B cell (primary cell): ENCODE results near the gene PACSIN2. TPM values are rescaled to one million over a fixed set of nuclear protein-coding genes. Genes with fewer than 3 reads are reported as not detected.

Experiments used
- ATAC-seq: fragments of 200-7000 bp; cut with Tn5 transposase; one replicate; pipeline ENCODE4 v1.10.0; 2021; ENCODE audit warnings: low read depth, mild to moderate bottlenecking, moderate number of reproducible peaks, moderate library complexity
- CTCF ChIA-PET: fragments of 350-600 bp; sonication (Branson Sonifier 250); formaldehyde crosslinking; loops from one replicate; lab custom pipeline; 2021; ENCODE audit warnings: antibody characterized with exemption, inconsistent platforms; lab: Charles Lee
- POLR2A ChIA-PET: fragments of 350-600 bp; sonication (Branson Sonifier 250); formaldehyde crosslinking; loops from one replicate; lab custom pipeline; 2021; ENCODE audit warnings: antibody characterized with exemption; lab: Charles Lee
- DNase-seq: peaks from one replicate; pipeline ENCODE4 v3.0.0; 2013
- H2AFZ ChIP-seq: 2 replicates; pipeline ENCODE4 v1.6.1; 2012; ENCODE audit warnings: mild to moderate bottlenecking, low read depth, low read length; ENCODE audit not compliant: insufficient read depth, poor library complexity, severe bottlenecking
- H3K27ac ChIP-seq, 2 donors: 1 replicate in 1 of 2; 2 replicates in 1 of 2; pipeline ENCODE4 v1.5.1; 2012 to 2013; ENCODE audit warnings: low read length in 2 of 2, mild to moderate bottlenecking in 2 of 2, moderate library complexity in 1 of 2
- H3K27me3 ChIP-seq, 4 experiments: fragments of 200-600 bp in 1 of 4; sonication (generic) in 1 of 4; replicated peaks in 1 of 4; 1 replicate in 2 of 4; 2 replicates in 2 of 4; pipeline versions ENCODE4 v1.6.1 to v1.7.0; 2013 to 2016; ENCODE audit warnings: low read length in 3 of 4, mild to moderate bottlenecking in 2 of 4, mixed read lengths in 1 of 4, moderate library complexity in 1 of 4; ENCODE audit not compliant: insufficient read depth in 4 of 4, control insufficient read depth in 3 of 4; ENCODE audit errors: control extremely low read depth in 1 of 4
- H3K36me3 ChIP-seq, 2 experiments: replicated peaks in 1 of 2; 1 replicate in 1 of 2; 2 replicates in 1 of 2; pipeline versions ENCODE4 v1.6.1 to v1.7.1; 2013; ENCODE audit warnings: low read length in 1 of 2; ENCODE audit not compliant: insufficient read depth in 2 of 2, control insufficient read depth in 1 of 2; ENCODE audit errors: control extremely low read depth in 1 of 2, extremely low read depth in 1 of 2
- H3K4me1 ChIP-seq, 2 donors: fragments of 200-600 bp in 1 of 2; sonication (generic) in 1 of 2; 1 replicate in 1 of 2; 2 replicates in 1 of 2; pipeline versions ENCODE4 v1.5.1 to v1.6.1; 2013 to 2017; ENCODE audit warnings: low read length in 2 of 2; ENCODE audit not compliant: control insufficient read depth in 2 of 2, insufficient read depth in 2 of 2
- H3K4me2 ChIP-seq: replicated peaks from 2 replicates; pipeline ENCODE3; 2012; ENCODE audit warnings: mild to moderate bottlenecking, low read depth, low read length; ENCODE audit not compliant: poor library complexity, severe bottlenecking
- H3K4me3 ChIP-seq, 5 experiments: fragments of 200-600 bp in 1 of 5; sonication (generic) in 1 of 5; 1 replicate in 3 of 5; 2 replicates in 2 of 5; pipeline versions ENCODE4 v1.5.1 to v1.7.0; 2011 to 2016; ENCODE audit warnings: low read length in 4 of 5, mild to moderate bottlenecking in 4 of 5, low read depth in 2 of 5, control low read depth in 1 of 5, moderate library complexity in 1 of 5; ENCODE audit not compliant: insufficient read depth in 1 of 5; ENCODE audit errors: control extremely low read depth in 1 of 5, extremely low read depth in 1 of 5
- H3K79me2 ChIP-seq: fragments of 200-600 bp; sonication (generic); one replicate; pipeline ENCODE4 v1.6.0; 2016; ENCODE audit warnings: low read length; ENCODE audit not compliant: control insufficient read depth, insufficient read depth
- H3K9ac ChIP-seq: fragments of 200-600 bp; sonication (generic); 2 replicates; pipeline ENCODE4 v1.6.1; 2017; ENCODE audit warnings: mild to moderate bottlenecking, low read length, moderate library complexity
- H3K9me3 ChIP-seq, 3 donors: one replicate each; pipeline versions ENCODE4 v1.6.1 to v1.7.1; 2013; ENCODE audit warnings: low read length in 2 of 3; ENCODE audit not compliant: control insufficient read depth in 2 of 3, insufficient read depth in 1 of 3; ENCODE audit errors: control extremely low read depth in 1 of 3
- H4K20me1 ChIP-seq: 2 replicates; pipeline ENCODE4 v1.6.0; 2012; ENCODE audit warnings: mild to moderate bottlenecking, low read length; ENCODE audit not compliant: insufficient read depth, control insufficient read depth, poor library complexity, severe bottlenecking
- H3K27ac Mint-ChIP-seq: one replicate; pipeline ENCODE4 v1.8.0; 2021; ENCODE audit warnings: mixed read lengths
- H3K27me3 Mint-ChIP-seq: one replicate; pipeline ENCODE4 v1.8.0; 2021; ENCODE audit warnings: mixed read lengths
- H3K4me1 Mint-ChIP-seq: one replicate; pipeline ENCODE4 v1.8.0; 2021; ENCODE audit warnings: mixed read lengths
- H3K4me3 Mint-ChIP-seq: one replicate; pipeline ENCODE4 v1.8.0; 2021; ENCODE audit warnings: mixed read lengths
- H3K9me3 Mint-ChIP-seq: one replicate; pipeline ENCODE4 v1.8.0; 2022; ENCODE audit warnings: mixed read lengths; ENCODE audit not compliant: insufficient read depth
- EZH2 ChIP-seq: IDR thresholded peaks from 2 replicates; pipeline ENCODE4 v1.6.1; 2012; ENCODE audit warnings: borderline replicate concordance, low read depth, mild to moderate bottlenecking, moderate library complexity, low read length; ENCODE audit not compliant: insufficient read depth, poor library complexity, severe bottlenecking
- WGBS: methylation state at CpG from one replicate; pipeline ENCODE4 v1.1.5; 2013; ENCODE audit warnings: missing lambda C conversion rate; ENCODE audit not compliant: insufficient coverage; 5-methylcytosine and 5-hydroxymethylcytosine counted together
- intact Hi-C: fragments of 100-400 bp; cut with micrococcal nuclease; formaldehyde crosslinking; loops from one replicate; pipeline ENCODE4 v1.10.0; 2022
- polyA plus RNA-seq: library from polyadenylated mRNA; depleted of rRNA; stranded (reverse); fragments of >200 nt; gene quantifications from 2 replicates; pipeline ENCODE4 v1.2.3, GENCODE V29; 2012
- total RNA-seq, 2 donors: library from RNA; stranded (reverse); fragments of 120-200 nt in 1 of 2; gene quantifications; 1 replicate in 1 of 2; 2 replicates in 1 of 2; pipeline versions ENCODE4 v1.2.3 to v1.2.4, GENCODE V29; 2013 to 2022
- TF ChIP-seq, protein P1 (sequence below): fragments of 200-600 bp; IDR thresholded peaks from one replicate; pipeline ENCODE4 v1.8.0; 2022; ENCODE audit warnings: antibody characterized with exemption, mild to moderate bottlenecking

Gene PACSIN2
- total and polyA plus RNA-seq, 2 donors (not counting 1 experiment from before 2014, with no cell fraction given) = 26.9 to 59.3 TPM

GRCh38 chr22:42985531-42985905 is 29.4 kb downstream of the PACSIN2 start:
- Mint-ChIP-seq H3K4me1 (peaks cover 28% of the 10 kb centered on the region), H3K9me3 (no peaks in the 10 kb centered on the region), H3K27ac (peak overlapping the region; percentile 38), H3K27me3 (no peaks in the 10 kb centered on the region), H3K4me3 (no peak overlapping the region)
- peaks cover 53% of the 10 kb centered on the region for H4K20me1 ChIP-seq
- 96% methylated on average over 3 of the region's 3 CpGs for WGBS
- intact Hi-C loops = no loop called here
- POLR2A ChIA-PET = interaction anchor here (0.5 kb wide), 1 partner anchor 122 kb away, joined by 3 read pairs; no protein-coding TSS in a partner anchor
- no peak overlapping the region for H3K4me2 ChIP-seq
- peaks cover 0 to 6% of the 10 kb centered on the region in 2 experiments for H3K36me3 ChIP-seq
- DNase-seq (no peak), ATAC-seq (no peak)
- H3K27me3 ChIP-seq = no peaks in the 10 kb centered on the region
- TF ChIP-seq, protein P1, sequence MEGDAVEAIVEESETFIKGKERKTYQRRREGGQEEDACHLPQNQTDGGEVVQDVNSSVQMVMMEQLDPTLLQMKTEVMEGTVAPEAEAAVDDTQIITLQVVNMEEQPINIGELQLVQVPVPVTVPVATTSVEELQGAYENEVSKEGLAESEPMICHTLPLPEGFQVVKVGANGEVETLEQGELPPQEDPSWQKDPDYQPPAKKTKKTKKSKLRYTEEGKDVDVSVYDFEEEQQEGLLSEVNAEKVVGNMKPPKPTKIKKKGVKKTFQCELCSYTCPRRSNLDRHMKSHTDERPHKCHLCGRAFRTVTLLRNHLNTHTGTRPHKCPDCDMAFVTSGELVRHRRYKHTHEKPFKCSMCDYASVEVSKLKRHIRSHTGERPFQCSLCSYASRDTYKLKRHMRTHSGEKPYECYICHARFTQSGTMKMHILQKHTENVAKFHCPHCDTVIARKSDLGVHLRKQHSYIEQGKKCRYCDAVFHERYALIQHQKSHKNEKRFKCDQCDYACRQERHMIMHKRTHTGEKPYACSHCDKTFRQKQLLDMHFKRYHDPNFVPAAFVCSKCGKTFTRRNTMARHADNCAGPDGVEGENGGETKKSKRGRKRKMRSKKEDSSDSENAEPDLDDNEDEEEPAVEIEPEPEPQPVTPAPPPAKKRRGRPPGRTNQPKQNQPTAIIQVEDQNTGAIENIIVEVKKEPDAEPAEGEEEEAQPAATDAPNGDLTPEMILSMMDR = no peak
- no peak for TF ChIP-seq EZH2
- H3K27ac ChIP-seq = no peak overlapping the region
- CTCF ChIA-PET = no interaction called here
- H2AFZ ChIP-seq = no peak overlapping the region
- H3K9me3 ChIP-seq = no peaks in the 10 kb centered on the region
- H3K4me1 ChIP-seq = no peaks in the 10 kb centered on the region
- peaks cover 73% of the 10 kb centered on the region for H3K79me2 ChIP-seq
- no peak overlapping the region for H3K9ac ChIP-seq
- no peak overlapping the region for H3K4me3 ChIP-seq

GRCh38 chr22:42984814-42985530 is 30.0 kb downstream of the PACSIN2 start:
- H3K4me3 ChIP-seq = no peak overlapping the region
- Mint-ChIP-seq H3K4me1 (peaks cover 24% of the 10 kb centered on the region), H3K27ac (peak overlapping the region; percentile 38), H3K4me3 (no peak overlapping the region), H3K27me3 (no peaks in the 10 kb centered on the region), H3K9me3 (no peaks in the 10 kb centered on the region)
- 99% methylated on average over 9 of the region's 9 CpGs for WGBS
- intact Hi-C loops = no loop called here
- no peaks in the 10 kb centered on the region for H3K9me3 ChIP-seq
- TF ChIP-seq, protein P1 = no peak
- TF ChIP-seq EZH2 = no peak
- H3K27me3 ChIP-seq = no peaks in the 10 kb centered on the region
- no peak overlapping the region for H3K9ac ChIP-seq
- no peaks in the 10 kb centered on the region for H3K4me1 ChIP-seq
- ATAC-seq (no peak), DNase-seq (no peak)
- H3K79me2 ChIP-seq = peaks cover 67% of the 10 kb centered on the region
- H2AFZ ChIP-seq = no peak overlapping the region
- POLR2A ChIA-PET = interaction anchor here (0.5 to 0.7 kb wide), 2 partner anchors 26 to 123 kb away, joined by 3 read pairs; no protein-coding TSS in a partner anchor
- H3K4me2 ChIP-seq = no peak overlapping the region
- H4K20me1 ChIP-seq = peaks cover 48% of the 10 kb centered on the region
- CTCF ChIA-PET = no interaction called here
- no peak overlapping the region for H3K27ac ChIP-seq
- H3K36me3 ChIP-seq = peaks cover 0 to 6% of the 10 kb centered on the region in 2 experiments
